Uterine smooth muscle cell (primary cell): ENCODE data around the gene NBPF26. TPM values are rescaled to one million over a fixed set of nuclear protein-coding genes. Genes with fewer than 3 reads are reported as not detected.

Source experiments
- total RNA-seq: library from RNA; depleted of rRNA; stranded (reverse); fragments of >200 nt; gene quantifications from 2 replicates; pipeline ENCODE4 v1.2.3, GENCODE V29; 2014

NBPF26 gene
- 30.8 and 32.7 TPM in 2 replicates for total RNA-seq

DNA sequence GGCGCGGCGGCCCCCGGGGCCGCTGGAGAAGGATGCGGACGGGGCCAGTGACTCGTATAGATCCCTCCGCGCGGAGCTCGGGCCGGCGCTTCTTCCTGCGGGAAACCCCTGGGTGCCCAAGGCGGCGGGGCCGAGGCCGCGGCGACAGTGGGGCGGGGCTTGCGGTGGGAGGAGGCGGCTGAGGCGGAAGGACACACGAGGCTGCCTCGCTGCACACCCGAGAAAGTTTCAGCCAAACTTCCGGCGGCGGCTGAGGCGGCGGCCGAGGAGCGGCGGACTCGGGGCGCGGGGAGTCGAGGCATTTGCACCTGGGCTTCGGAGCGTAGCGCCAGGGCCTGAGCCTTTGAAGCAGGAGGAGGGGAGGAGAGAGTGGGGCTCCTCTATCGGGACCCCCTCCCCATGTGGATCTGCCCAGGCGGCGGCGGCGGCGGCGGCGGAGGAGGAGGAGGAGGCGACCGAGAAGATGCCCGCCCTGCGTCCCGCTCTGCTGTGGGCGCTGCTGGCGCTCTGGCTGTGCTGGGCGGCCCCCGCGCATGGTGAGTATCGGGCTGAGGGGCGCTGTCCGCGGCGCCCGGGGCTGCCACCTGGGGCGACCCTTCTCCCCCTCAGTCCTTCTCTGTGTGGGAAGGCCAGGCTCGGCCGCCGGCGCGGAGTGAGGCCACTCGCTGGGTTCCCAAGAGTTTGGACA lies at the start of gene NBPF26:
Gene NBPF26 (plus strand): TSS at position 231 of the 688 bp plus-strand sequence.

Other genes with a start within 250 kb of the NBPF26 start
- not detected in 2 replicates for gene PPIAL4A, start 165.8 kb downstream of the NBPF26 start, total RNA-seq